NCI-H1092 treated with DMSO at 0.1 percent for 48 hours (cell line): ENCODE results near the gene FAM181A.

Source experiments
- DNase-seq: peaks from one replicate; lab custom pipeline; 2025; lab: John Stamatoyannopoulos, UW

The FAM181A gene

DNA sequence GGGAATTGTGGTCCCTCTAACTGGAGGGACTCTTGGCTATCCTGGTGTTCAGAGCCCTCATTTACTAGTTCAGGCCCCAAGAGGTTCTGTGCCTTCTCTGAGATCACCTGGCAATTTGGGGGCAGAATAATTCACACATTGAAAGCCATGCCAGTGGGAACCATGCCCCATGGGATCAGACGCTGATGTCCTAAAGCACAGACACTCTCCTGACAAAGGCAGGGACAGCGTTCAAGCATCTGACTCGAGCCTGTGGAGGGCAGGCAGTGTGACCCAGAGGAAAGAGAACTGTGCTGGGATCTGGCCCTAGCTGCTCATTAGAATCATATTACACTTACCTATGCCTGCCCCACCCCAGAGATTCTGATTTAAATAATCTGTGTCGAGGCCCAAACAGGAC lies 51.6 kb downstream of the FAM181A start:
- no peak for DNase-seq
